DMS153 (cell line): ENCODE measurements around the gene RPL29.

Experiments
- DNase-seq: peaks from one replicate; lab custom pipeline; 2025; lab: John Stamatoyannopoulos, UW

Gene RPL29

DNA sequence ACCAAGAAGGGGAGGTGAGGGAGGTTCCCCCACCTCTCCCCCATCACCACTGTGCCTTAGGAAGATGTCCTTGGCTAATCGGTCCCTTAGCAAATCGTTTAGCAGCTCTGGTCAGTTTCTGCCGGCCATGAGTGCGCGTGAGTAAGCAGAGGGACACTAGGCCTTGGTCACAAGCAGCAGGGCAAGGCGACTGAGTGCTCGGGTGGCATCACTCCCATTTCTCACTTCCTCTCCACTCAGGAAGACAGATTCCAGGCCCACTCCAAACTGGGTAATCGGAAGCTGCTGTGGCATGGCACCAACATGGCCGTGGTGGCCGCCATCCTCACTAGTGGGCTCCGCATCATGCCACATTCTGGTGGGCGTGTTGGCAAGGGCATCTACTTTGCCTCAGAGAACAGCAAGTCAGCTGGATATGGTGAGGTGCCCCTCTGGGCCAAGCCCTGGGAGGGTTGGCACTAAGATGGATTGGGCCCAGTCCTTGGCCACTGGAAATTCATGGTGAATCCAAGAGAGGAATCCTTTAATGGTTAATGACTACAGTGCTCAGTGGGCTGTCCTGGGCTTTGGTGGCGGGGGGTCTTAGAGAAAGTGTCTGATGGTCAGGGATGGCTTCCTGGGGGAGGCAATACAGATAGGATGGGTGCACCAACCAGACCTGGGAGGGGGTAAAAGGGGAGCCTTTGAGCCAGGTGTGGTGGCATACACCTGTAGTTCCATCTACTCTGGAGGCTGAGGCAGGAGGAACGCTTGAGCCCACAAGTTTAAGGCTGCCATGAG lies 49.6 kb downstream of the RPL29 start:
- DNase-seq, result no peak

GRCh38 chr3:51945031-51945840 lies 50.5 kb downstream of the RPL29 start:
- DNase-seq, result no peak

DNA sequence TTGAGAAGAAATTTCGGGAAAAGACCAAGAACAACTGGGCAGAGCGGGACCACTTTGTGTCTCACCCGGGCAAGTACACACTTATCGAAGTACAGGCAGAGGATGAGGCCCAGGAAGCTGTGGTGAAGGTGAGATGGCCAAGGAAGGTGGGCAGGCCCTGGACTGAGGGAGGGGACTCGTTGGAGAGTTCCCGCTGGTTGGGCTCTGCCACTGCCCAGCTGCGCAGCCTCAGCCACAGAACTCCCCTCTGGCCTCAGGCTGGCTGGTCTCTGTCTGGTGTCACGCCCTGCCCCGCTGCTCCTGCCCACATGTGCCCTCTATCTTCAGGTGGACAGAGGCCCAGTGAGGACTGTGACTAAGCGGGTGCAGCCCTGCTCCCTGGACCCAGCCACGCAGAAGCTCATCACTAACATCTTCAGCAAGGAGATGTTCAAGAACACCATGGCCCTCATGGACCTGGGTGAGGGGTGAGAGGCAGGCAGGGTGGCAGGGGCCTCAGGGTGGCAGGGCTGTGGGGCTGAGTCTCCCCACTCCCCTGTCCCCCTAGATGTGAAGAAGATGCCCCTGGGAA lies 51.2 kb downstream of the RPL29 start:
- DNase-seq, result no peak
